AG09309 (cell line): Measurements from ENCODE around the gene SLC6A5.

Experiments used
- DNase-seq: peaks from one replicate; pipeline ENCODE4 v3.0.0-alpha.2; 2010; ENCODE audit warnings: low read depth
- H3K4me3 ChIP-seq: 2 replicates; pipeline ENCODE4 v1.5.1; 2011; ENCODE audit warnings: mild to moderate bottlenecking, low read depth, low read length, moderate library complexity; ENCODE audit not compliant: control insufficient read depth
- CTCF ChIP-seq: IDR thresholded peaks from 2 replicates; pipeline ENCODE4 v1.5.1; 2011; ENCODE audit warnings: mild to moderate bottlenecking, low read depth, low read length, inconsistent platforms; ENCODE audit not compliant: insufficient read depth, control insufficient read depth; ENCODE audit errors: missing control alignments

The SLC6A5 gene

GRCh38 chr11:20589796-20590195, 9.6 kb upstream of the SLC6A5 start:
- no peak for TF ChIP-seq CTCF
- no peak overlapping the region for H3K4me3 ChIP-seq
- DNase-seq = no peak

- DNase-seq = no peak
- H3K4me3 ChIP-seq = no peak overlapping the region
- no peak for TF ChIP-seq CTCF
Observed at GRCh38 chr11:20590381-20590780, 9.0 kb upstream of the SLC6A5 start.

GRCh38 chr11:20592741-20593140, 6.7 kb upstream of the SLC6A5 start:
- DNase-seq = no peak
- no peak for TF ChIP-seq CTCF
- no peak overlapping the region for H3K4me3 ChIP-seq

GRCh38 chr11:20594274-20595061, 4.9 kb upstream of the SLC6A5 start:
- H3K4me3 ChIP-seq = no peak overlapping the region
- TF ChIP-seq CTCF = no peak

GRCh38 chr11:20595101-20595500, 4.3 kb upstream of the SLC6A5 start:
- TF ChIP-seq CTCF = no peak
- no peak overlapping the region for H3K4me3 ChIP-seq
- no peak for DNase-seq

More at GRCh38 chr11:20594274-20595061, 4.9 kb upstream of the SLC6A5 start:
- DNase-seq = no peak

- H3K4me3 ChIP-seq = no peak overlapping the region
- TF ChIP-seq CTCF = no peak
- DNase-seq = no peak
Observed at GRCh38 chr11:20596205-20597153, 2.9 kb upstream of the SLC6A5 start.
